GM18870 (cell line): ENCODE results near the gene ZBP1.

ENCODE experiments used
- ATAC-seq: cut with Tn5 transposase; IDR thresholded peaks from one replicate; pipeline ENCODE4 v1.9.1; 2021; ENCODE audit warnings: moderate library complexity; ENCODE audit not compliant: unreplicated experiment

Gene ZBP1

DNA sequence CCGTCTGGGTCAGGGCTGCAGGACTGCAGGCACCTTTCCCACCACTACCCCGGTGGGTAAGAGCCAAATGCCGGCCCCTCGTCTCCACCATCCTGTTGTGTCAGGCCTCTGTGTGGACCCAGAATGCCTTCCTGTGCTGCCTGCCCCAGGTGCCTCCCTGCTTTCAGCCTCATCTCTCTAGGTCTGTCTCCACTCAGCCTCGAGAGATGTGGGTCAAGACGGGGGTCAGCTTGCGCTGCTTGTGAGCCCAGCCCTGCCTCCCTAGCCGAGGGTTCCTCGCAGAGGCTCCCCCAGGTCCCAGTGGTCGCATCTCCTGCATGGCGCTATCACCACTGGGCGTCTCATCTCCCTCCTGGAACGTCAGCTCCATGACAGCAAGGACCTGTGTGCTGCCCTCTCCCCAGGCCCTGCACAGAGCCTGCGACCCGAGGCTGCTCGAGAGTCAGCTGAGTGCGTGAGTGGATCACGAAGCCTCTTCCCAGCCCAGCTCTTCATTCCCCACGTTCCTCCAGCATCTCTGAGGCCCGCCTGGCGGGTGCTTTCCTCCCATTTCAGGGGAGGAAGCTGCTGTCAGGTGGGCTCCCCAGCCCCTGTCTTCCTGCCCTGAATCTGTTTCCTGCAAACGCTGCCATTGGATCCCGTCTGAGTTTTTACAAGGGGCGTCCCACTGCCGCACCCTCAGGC lies 38.7 kb upstream of the ZBP1 start:
- no peak for ATAC-seq

DNA sequence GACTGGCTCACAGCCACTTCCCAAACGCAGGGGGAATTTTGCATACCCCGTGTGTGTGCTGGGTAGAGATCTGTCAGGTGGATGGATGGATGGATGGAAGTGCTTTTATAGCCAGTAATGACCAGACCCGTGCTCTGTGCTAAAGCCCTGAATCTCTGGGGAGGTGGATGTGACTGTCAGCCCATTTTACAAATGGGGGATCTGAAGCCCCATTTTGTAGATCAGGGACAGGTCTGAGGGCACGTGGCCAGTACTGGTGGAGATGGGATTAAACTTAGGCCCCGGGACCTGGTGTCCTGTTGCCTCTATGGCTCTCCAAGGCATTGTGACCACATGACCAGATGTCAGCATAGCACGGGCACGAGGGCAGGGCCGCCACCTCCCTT lies 38.2 kb upstream of the ZBP1 start:
- ATAC-seq, result no peak

DNA sequence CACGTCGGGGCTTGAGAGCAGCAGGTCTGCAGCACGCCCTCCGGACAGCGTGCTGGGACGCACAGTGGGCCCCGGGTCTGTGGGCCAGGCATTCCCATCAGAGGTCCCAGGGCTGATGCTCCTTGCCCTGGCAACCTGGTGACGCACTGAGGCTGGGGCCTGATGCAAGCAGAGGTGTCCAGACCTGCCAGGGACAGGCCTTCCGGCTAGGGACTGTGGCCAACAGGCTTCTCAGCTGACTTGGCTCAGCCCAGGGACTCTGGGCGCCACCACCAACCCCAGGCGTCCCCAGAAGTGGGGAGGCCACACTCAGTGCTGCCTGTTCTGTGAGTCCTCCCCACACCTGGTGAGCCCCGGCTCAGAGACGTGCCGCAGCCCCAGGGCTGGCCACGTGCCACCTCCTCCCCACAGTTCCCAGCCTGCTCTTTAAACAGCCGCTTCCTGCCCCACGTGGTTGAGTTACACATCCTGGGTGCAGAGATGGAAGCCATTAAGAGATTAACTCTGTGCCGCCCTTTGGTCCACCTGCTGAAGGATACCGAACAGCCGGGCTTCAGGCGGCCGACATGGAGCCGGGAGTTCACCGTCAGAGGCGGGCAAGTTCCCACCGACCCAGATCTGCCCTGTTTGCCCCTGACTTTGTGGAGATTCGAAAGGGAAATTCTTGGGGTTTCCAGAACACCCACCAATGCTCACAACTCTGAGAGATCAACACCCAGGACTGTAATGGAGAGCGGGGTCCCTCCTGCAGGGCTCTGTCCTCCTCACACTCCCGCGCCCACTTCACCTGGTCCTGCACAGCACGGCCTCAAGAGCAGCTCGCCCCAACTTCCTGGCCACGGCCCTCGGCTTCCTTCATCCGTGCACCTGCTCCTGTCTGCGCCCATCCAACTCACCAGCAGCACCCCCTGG lies 37.6 kb upstream of the ZBP1 start:
- ATAC-seq, result no peak

DNA sequence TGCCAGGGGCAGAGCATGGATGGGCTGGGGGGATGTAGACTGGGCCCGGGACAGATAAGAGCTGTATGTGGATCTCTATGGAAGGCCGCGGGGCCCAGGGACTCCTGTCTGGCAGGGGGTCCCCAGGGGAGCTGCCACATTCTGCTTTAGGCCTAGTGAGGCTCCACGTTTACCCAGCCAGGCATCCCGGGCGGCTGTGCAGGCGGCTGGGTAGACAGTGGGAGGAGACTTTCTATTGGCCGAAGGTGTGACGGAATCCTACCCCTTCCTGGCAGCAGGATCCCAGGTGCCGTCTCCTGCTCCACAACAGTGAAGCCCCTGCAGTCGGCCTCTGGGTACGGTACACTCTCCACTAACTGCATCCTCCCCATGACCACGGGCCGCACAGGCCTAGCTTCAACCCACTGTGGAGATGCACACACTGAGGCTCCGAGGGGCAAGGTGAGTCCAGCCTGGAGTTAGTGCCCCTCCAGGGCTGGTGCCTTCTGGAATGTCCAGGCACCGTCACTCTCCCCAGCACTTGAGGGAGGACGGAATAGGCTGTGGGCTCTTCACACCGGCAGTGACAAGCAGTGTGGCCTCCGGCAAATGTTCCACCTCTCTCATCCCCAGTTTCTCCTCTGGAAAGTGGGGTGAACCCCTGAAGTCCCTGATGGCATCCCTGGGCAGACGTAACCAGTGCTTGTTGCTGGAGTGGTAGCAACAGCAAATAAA lies 36.8 kb upstream of the ZBP1 start:
- no peak for ATAC-seq

DNA sequence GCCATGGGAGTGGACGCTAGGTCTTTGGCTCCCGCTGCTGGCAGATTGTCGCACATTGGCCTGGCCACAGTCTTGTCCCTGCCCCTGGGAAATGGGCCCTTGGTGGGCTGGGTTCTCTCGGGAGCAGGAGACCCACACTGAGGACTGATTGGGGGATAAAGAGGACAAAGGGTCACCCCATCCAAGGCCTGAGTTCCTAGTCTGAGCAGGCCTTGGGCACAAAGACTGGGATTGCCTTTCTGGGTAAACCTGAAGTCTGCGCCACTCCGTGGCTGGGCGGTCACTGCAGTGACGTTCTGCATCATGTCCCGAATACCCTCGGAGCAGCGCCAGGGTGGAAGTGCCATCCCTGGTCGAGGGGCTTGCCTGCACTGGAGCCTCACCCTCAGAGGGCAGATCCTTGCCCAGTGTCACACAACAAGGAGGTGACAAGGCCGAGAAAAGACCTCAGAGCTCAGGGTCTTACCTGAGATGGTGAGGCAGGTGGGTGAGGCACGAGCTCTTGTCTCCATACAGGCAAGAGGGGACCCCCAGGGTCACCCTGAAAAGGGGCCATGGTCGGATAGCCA lies 36.1 kb upstream of the ZBP1 start:
- ATAC-seq, result no peak

DNA sequence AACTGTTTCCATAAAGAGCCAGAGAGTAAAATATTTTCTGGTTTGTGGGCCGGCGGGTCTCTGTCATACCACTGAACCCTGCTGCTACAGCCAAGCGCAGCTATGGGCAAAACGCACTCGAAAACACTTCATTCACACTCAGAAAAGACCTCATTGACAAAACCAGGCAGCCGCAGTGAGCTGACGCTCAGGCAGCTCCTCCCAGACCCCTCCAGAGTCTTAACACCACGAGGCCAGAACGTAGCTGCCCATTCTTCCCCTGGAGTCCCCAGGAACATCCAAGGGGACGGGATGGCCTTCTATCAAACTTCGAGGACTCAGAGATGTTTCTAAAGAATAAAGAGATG lies 35.6 kb upstream of the ZBP1 start:
- no peak for ATAC-seq

DNA sequence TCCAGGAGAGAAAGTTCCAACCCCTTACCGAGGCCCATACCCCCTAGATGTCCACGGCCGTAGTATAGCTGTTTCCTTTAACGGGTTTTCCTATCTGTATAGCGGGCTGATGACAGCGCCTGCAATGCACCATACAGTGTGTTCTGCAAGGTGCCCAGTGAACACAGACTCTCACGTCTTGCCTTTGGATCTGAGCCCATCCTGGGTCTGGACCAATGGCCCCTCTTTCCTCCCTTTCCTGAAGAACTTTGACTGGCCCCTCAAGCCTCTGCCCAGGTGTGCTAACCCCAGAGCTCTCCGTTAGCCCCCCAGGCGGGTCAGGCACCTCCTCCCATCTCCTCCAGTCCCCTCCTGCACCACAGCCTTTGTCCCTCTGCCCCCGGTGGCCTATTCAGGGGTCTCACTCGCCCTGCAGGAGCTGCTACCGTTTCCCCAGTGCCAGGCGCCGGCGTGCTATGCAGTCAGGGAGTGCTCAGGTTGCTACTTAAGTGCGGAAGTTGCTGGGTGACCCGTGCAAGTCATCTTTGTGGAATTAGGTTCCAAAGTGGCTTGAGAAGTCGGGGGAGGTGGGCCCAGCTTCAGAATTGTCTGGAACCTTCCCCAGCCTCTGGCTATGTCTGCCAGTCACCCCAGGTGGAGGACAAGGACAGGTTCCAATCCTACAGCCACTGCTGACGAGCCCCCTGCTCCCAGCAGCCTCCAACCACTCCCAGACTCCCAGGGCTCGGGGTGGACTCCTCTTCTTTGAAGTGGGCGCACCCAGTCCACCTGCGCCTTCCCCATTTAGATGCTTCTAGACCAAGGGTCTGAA lies 35.0 kb upstream of the ZBP1 start:
- ATAC-seq, result no peak

DNA sequence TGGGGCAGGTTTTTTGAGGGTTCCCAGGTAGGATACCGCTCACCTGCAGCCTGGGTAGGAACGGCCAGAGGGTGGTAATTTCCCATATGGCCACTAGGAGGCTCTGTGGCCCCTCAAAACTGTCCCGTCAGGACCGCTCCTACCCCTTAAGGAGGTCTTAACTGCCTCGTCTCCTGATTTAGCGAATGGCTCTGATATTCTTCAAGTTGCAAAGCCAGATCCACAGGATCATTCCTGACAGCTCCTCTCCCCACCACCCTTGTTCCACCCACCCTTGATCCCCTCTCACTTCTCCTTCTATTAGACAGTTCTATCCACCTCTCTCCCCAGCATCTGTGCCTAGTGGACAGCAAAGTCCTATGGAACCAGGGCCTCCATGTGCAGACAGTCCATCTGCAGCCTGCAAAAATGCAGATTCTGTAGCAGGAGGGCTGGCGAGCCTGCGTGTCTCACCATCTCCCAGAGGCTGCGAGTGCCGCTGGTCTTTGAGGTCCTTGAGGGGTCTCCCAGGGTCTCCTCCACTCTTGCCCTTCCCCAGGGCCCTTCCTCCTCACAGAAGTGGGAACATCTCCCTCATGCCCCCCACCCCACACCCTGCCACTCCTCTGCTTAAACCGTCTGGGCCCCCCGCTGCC lies 34.3 kb upstream of the ZBP1 start:
- no peak for ATAC-seq

DNA sequence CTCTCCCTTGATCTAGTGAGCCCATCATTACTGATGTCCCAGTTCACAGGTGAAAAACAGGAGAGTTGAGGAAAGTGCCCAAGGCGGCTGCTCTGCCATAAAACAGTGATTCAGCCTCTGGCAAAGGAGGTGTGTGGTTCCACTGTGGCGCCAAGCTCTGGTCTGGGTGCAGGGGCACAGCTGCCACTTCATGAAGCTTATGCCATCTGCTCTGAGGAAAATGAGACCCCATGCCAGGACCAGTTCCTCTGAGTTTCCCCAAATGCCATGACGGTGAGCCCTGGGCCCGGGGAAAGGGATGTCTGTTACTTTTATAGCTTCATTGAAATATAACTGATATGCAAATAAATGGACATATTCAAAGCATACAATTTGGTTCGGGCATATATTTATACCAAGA lies 33.7 kb upstream of the ZBP1 start:
- ATAC-seq, result no peak

DNA sequence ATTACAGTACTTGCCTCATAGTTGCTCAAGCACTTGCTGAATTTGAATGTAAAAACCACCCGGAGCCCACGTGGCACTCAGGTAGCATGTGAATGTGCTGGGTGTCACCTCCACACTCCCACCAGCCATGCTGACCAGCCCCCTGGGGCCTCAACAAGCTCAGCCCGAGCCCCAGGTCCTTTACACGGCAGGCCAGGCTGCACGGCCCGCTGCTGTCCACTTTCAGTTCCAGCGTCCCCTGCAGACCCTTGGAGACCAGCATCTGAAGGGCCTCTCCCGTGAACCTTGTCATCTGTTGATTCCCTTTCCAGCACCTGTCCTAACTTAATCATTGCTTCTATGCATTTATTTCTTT lies 33.3 kb upstream of the ZBP1 start:
- no peak for ATAC-seq

DNA sequence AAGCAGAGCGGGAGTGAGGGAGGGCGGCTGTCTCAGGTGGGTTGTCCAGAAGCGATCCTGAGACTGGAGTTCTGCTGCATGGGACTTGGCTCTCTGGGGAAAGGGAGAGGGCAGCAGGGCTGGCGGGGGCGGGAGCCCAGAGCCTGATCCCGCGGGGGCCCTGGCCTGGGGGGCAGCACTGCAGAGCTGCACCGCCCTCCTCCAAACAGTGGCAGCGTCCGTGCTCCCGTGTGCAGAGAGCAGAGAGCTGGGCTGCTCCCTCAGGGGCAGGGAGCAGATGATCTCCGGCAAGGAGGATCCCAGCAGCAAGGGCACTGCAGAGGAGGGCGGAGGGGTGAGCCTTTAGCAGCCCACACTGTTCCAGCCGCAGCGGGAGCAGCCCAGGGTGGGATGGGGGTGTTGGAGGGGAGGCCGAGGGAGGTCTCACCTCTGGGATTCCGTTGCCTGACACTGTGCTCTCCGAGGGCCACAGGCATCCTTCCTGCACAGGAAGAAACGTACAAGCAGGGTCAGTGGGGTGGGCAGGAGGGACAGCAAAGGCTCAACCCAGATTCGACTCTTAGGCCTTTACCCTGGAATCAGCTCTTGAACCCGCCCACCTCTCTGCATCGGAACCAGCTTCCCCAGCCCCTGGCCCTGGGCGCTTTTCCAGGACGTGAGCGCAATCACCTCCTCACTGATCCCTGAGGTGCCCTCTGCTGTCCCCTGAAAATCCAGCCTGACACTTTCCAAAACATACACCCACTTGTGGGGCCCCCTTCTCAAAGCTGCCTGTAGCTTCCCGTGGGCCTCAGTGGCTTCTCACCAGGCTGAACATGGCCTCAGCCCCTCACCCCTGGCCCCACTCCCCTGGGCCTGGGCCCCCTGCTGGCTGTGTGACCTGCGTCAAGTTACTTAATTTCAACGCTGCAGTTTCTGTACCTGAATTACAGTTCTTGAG lies 32.6 kb upstream of the ZBP1 start:
- ATAC-seq, result no peak

DNA sequence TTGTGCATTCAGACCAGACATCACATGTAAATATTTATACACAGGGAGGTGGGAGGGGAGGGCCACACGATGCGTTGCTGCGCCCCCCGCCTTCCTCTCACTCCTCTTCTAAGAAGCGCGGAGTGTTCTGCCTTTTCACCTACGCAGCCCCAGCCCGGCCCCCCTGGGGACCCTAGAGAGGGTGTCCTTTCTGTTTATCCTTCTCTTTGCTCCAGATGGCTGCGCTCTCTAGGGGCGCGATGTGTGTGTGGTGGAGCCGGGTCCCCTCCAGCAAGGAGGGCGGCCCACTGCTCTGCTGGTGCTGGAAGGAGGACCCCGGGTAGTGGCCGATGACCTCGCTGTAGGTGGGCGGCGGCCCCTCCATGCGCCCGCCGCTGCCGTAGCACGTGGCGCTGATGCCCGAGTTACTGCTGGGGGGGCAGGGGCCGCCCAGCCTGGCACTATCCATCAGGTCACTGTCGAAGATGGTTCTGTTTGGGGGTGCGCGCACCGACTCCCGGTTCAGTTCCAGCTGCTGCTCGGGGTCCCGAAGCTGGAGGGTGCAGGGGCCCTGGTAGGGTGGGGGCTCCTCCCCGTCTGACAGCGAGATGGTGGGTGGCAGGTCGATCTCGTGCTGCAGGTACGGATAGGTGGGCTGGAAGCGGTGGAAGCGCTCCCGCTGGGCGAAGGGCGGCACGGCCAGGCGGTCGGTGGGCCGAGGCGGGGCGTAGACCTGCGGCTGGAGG lies 31.8 kb upstream of the ZBP1 start:
- ATAC-seq, result no peak

DNA sequence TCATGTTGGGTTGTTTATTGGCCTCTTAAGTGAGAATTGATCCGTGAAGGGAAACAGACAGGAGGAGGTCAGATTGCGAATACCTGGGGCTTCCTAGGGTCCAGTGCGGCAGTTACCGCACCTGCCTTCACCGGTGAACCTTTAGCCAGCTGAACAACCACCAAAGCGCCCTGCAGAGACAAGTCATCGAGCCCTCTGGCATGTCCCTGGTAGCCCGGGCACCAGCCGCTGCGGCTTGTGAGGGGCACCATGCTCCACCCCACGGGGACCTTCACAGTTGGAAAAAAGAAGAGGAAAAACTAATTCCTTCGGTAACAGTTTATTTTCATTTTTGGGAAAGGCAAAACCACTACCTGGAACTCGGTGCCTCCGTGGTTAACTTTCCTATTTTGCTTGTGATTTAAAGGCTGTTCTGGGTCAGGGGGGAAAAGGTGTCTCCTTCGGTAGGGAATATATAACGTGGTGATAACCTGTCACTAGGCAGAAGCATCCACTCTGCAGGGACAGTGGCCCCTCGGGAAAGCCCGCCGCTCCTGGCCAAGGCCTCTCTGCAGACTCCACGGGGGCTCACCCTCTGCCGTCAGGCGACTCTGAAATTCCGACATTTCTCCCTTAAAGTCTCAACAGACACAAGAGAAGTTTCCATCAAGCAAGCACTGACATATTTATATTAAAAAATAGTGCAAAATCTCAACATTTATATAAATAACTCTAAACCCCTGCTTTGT lies 30.7 kb upstream of the ZBP1 start:
- no peak for ATAC-seq

DNA sequence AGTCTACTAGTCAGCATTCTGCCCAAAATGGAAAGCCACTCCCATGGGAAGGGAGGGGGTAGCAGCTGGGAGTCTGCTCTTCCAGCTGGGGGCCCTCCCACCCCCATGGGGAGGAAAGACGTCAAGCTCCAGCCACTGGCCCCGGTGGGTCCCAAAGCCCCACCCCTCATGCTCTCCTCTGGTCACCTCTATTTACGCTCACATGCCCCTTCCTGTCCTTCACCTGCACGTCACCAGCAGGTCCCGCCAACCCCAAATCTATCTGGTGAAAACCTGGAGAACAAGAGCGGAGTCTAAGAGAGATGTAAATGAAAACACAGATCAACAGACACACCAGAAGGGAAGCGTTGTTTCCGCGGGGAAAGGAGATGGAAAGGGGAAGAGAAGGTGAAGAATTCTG lies 30.0 kb upstream of the ZBP1 start:
- ATAC-seq, result no peak

DNA sequence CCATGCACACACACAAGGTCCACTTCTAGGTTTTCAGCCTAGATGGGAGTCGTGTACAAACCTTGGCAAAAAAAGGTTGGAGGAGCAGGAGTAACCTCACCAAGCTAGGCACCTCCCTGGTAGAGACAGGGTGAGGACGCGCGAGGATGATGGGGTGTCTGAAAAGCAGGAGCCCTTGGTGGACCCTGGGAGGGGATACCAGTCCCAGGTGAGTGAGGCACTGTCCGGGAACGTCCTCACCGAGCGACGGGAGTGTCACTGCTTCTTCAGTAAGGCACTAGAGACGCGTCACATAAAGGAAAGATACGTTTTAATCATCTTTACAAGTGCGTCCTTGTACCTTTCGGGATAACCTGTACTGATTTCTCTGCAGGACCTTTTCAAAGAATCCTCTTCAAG lies 29.4 kb upstream of the ZBP1 start:
- ATAC-seq, result no peak

DNA sequence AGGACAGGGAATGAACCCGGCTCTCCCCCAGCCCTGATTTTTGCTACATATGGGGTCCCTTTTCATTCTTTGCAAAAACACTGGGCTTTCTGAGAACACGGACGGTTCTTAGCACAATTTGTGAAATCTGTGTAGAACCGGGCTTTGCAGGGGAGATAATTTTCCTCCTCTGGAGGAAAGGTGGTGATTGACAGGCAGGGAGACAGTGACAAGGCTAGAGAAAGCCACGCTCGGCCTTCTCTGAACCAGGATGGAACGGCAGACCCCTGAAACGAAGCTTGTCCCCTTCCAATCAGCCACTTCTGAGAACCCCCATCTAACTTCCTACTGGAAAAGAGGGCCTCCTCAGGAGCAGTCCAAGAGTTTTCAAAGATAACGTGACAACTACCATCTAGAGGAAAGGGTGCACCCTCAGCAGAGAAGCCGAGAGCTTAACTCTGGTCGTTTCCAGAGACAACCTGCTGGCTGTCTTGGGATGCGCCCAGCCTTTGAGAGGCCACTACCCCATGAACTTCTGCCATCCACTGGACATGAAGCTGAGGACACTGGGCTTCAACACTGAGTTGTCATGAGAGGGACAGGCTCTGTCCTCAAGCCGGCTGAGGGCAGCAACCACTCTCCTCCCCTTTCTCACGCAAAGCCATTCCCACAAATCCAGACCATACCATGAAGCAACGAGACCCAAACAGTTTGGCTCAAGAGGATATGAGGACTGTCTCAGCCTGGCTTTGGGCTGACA lies 28.8 kb upstream of the ZBP1 start:
- no peak for ATAC-seq
